ENCODE measurements around the gene STON1.
A peak's percentile ranks its signal among the peaks of the same experiment; 100 is the strongest.
"Not testable (repeated sequence)": the region's sequence is repeated elsewhere in the genome, so short reads cannot be mapped to it uniquely, and the experiment has no call there.

The STON1 gene

GRCh38 chr2:48574353-48575287, 44.7 kb downstream of the STON1 start:
- DNase-seq, result no peak

- DNase-seq, result no peak
These were observed 48.4 kb downstream of the STON1 start for GRCh38 chr2:48578313-48578712.

GRCh38 chr2:48583961-48584360, 54.0 kb downstream of the STON1 start:
- DNase-seq, result no peak

- DNase-seq, result no peak
These were observed 54.6 kb downstream of the STON1 start for GRCh38 chr2:48584551-48584950.

GRCh38 chr2:48586433-48586832, 56.5 kb downstream of the STON1 start:
- DNase-seq, result no peak

GRCh38 chr2:48587560-48587959, 57.6 kb downstream of the STON1 start:
- DNase-seq, result no peak

GRCh38 chr2:48587961-48588360, 58.0 kb downstream of the STON1 start:
- no peak for DNase-seq

- no peak for DNase-seq
These were observed 58.8 kb downstream of the STON1 start for GRCh38 chr2:48588745-48589144.

- no peak for DNase-seq
These were observed 59.3 kb downstream of the STON1 start for GRCh38 chr2:48589170-48589767.

GRCh38 chr2:48590017-48590416, 60.1 kb downstream of the STON1 start:
- DNase-seq, result no peak

- DNase-seq, result no peak
These were observed 62.1 kb downstream of the STON1 start for GRCh38 chr2:48592067-48592466.

- DNase-seq, result not testable (repeated sequence)
These were observed 66.8 kb downstream of the STON1 start for GRCh38 chr2:48596751-48597150.

- DNase-seq, result no peak
These were observed 67.5 kb downstream of the STON1 start for GRCh38 chr2:48597492-48597891.

- peak; percentile 19 for DNase-seq
These were observed 70.4 kb downstream of the STON1 start for GRCh38 chr2:48600204-48600813.

- DNase-seq, result no peak
These were observed 71.0 kb downstream of the STON1 start for GRCh38 chr2:48600917-48601316.

GRCh38 chr2:48601349-48601748, 71.4 kb downstream of the STON1 start:
- peak; percentile 7 for DNase-seq

GRCh38 chr2:48605482-48606175, 75.7 kb downstream of the STON1 start:
- DNase-seq, result no peak

- no peak for DNase-seq
These were observed 77.5 kb downstream of the STON1 start for GRCh38 chr2:48607307-48608014.

- no peak for DNase-seq
These were observed 83.3 kb downstream of the STON1 start for GRCh38 chr2:48613211-48613610.

GRCh38 chr2:48614581-48614980, 84.6 kb downstream of the STON1 start:
- DNase-seq, result not testable (repeated sequence)

- no peak for DNase-seq
These were observed 87.7 kb downstream of the STON1 start, which contains the start of gene GTF2A1L for GRCh38 chr2:48617618-48618017. TSS of gene GTF2A1L (plus strand) at chr2:48617856. CDS start at chr2:48617875, 19 bp downstream.

- no peak for DNase-seq
These were observed 89.6 kb downstream of the STON1 start for GRCh38 chr2:48619526-48619925.
